Measurements from ENCODE around the gene ZNF750. TPM values are rescaled to one million over a fixed set of nuclear protein-coding genes. Genes with fewer than 3 reads are reported as not detected.

ZNF750 gene
- polyA plus RNA-seq, 1 donor (not counting 4 experiments of a cell fraction or from before 2014, with no cell fraction given), result 5.5 TPM

DNA sequence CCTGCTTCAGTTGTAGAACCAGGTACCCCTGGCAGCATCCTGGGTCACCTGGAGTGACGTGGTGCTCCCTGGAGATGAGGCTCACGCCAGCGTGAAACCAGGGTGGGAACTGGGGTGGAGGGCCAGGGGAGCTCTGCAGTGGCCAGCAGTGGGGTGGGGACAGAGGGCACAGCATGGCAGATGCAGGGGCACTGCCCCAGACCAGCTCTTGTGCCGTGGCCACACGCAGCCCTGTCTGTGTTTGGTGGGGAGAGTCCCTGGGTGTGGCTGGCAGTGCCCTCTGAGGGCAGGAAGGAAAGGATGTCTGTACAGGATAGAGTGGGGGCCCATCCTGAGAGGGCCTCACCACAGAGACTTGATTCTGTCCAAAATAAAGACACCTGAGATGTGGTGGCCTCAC, 24.5 kb downstream of the ZNF750 start:
- Histone ChIP-seq H3K9ac (ENCODE audit: control insufficient read depth, extremely low read depth, insufficient read depth, low read length) (no peak overlapping the region), H3K9me3 (ENCODE audit: control insufficient read depth, low read depth, low read length) (no peaks in the 10 kb centered on the region), H3K4me1 (ENCODE audit: control insufficient read depth, extremely low read depth, insufficient read depth, low read length) (no peaks in the 10 kb centered on the region), H4K20me1 (ENCODE audit: control insufficient read depth, extremely low read depth, insufficient read depth, low read length) (no peaks in the 10 kb centered on the region), H3K4me2 (ENCODE audit: control insufficient read depth, extremely low read depth, insufficient read depth, low read depth, low read length) (no peak overlapping the region), H3K9me1 (ENCODE audit: control insufficient read depth, extremely low read depth, insufficient read depth, low read length) (no peaks in the 10 kb centered on the region), H3K79me2 (ENCODE audit: control insufficient read depth, insufficient read depth, low read length) (peaks cover under 1% of the 10 kb centered on the region), H2AFZ (ENCODE audit: control insufficient read depth, low read length) (no peak overlapping the region), H3K36me3 (ENCODE audit: control insufficient read depth in 2 of 2, extremely low read depth in 1 of 2, insufficient read depth in 2 of 2, low read length in 2 of 2) (peaks cover 15 to 30% of the 10 kb centered on the region in 2 experiments), H3K27ac (ENCODE audit: control insufficient read depth, insufficient read depth, low read length) (no peak overlapping the region), H3K27me3 (ENCODE audit: control insufficient read depth, extremely low read depth, insufficient read depth, low read length) (no peaks in the 10 kb centered on the region), H3K4me3 (ENCODE audit: control insufficient read depth in 2 of 3, extremely low read depth in 1 of 3, insufficient read depth in 2 of 3, low read depth in 1 of 3, low read length in 3 of 3) (no peak overlapping the region)
- dilution Hi-C loops (cut with MboI; ENCODE audit: extremely low pct_ligation_motif_present, low sequenced_read_pairs), result no loop called here
- no peak for DNase-seq (ENCODE audit: low read depth, low spot score)
- FAIRE-seq, result no peak
- TF ChIP-seq CTCF (optimal IDR thresholded peaks at IDR 0.05 in 1 of 3, IDR thresholded peaks at IDR 0.05 in 1 of 3, conservative IDR thresholded peaks at IDR 0.05 in 1 of 3; ENCODE audit: extremely low read depth in 1 of 3, insufficient read depth in 2 of 3, low read length in 3 of 3) (no peak), EZH2 (IDR thresholded peaks at IDR 0.05; ENCODE audit: low read length) (no peak)

DNA sequence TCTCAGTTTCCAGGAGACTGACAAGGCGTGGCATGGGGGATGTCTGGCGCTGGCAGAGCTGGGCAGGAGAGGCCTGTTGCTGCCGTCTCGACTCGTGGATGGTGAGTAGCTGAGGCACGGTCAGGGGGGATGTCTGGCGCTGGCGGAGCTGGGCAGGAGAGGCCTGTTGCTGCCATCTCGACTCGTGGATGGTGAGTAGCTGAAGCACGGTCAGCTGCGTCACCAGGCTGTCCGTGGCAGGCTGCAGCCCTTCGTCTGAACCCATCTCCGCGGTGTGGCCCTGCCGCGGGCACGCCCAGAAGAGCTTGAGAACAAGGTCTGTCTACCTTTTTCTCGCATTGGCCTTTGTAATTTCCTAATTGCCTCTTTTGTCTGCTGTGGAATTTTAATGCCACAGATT, 25.0 kb downstream of the ZNF750 start:
- Histone ChIP-seq H3K27ac (ENCODE audit: control insufficient read depth, insufficient read depth, low read length) (no peak overlapping the region), H3K9ac (ENCODE audit: control insufficient read depth, extremely low read depth, insufficient read depth, low read length) (no peak overlapping the region), H3K4me1 (ENCODE audit: control insufficient read depth, extremely low read depth, insufficient read depth, low read length) (no peaks in the 10 kb centered on the region), H3K27me3 (ENCODE audit: control insufficient read depth, extremely low read depth, insufficient read depth, low read length) (no peaks in the 10 kb centered on the region), H3K9me3 (ENCODE audit: control insufficient read depth, low read depth, low read length) (no peaks in the 10 kb centered on the region), H3K4me3 (ENCODE audit: control insufficient read depth in 2 of 3, extremely low read depth in 1 of 3, insufficient read depth in 2 of 3, low read depth in 1 of 3, low read length in 3 of 3) (no peak overlapping the region), H3K79me2 (ENCODE audit: control insufficient read depth, insufficient read depth, low read length) (no peaks in the 10 kb centered on the region), H4K20me1 (ENCODE audit: control insufficient read depth, extremely low read depth, insufficient read depth, low read length) (no peaks in the 10 kb centered on the region), H2AFZ (ENCODE audit: control insufficient read depth, low read length) (no peak overlapping the region), H3K9me1 (ENCODE audit: control insufficient read depth, extremely low read depth, insufficient read depth, low read length) (no peaks in the 10 kb centered on the region), H3K4me2 (ENCODE audit: control insufficient read depth, extremely low read depth, insufficient read depth, low read depth, low read length) (no peak overlapping the region), H3K36me3 (ENCODE audit: control insufficient read depth in 2 of 2, extremely low read depth in 1 of 2, insufficient read depth in 2 of 2, low read length in 2 of 2) (peaks cover 15 to 35% of the 10 kb centered on the region in 2 experiments)
- dilution Hi-C loops (cut with MboI; ENCODE audit: extremely low pct_ligation_motif_present, low sequenced_read_pairs), result no loop called here
- FAIRE-seq (no peak), DNase-seq (ENCODE audit: low read depth, low spot score) (no peak)
- TF ChIP-seq CTCF (optimal IDR thresholded peaks at IDR 0.05 in 1 of 3, IDR thresholded peaks at IDR 0.05 in 1 of 3, conservative IDR thresholded peaks at IDR 0.05 in 1 of 3; ENCODE audit: extremely low read depth in 1 of 3, insufficient read depth in 2 of 3, low read length in 3 of 3), result no peak
- no peak for TF ChIP-seq EZH2 (IDR thresholded peaks at IDR 0.05; ENCODE audit: low read length)

Data from keratinocyte (primary cell).